Heart right ventricle (tissue), 16 donors: ENCODE measurements around the gene CTDSPL2. TPM values are rescaled to one million over a fixed set of nuclear protein-coding genes. Genes with fewer than 3 reads are reported as not detected.

Experiments used
- ATAC-seq, 8 donors: fragments of 200-7000 bp; cut with Tn5 transposase; one replicate each; pipeline ENCODE4 v1.9.1; 2020; ENCODE audit warnings: mild to moderate bottlenecking in 8 of 8, moderate library complexity in 8 of 8, moderate number of reproducible peaks in 1 of 8
- DNase-seq, 2 donors: peaks; one replicate each; pipeline ENCODE4 v3.0.0-alpha.2; 2020
- H3K27ac ChIP-seq, 10 donors: fragments of 200-600 bp; sonication (generic) in 2 of 10; one replicate each; pipeline versions ENCODE4 v1.5.0 to v1.8.0; 2020 to 2022; ENCODE audit warnings: mild to moderate bottlenecking in 3 of 10
- H3K27me3 ChIP-seq, 7 donors: fragments of 200-600 bp; one replicate each; pipeline ENCODE4 v1.8.0; 2021 to 2022; ENCODE audit warnings: mild to moderate bottlenecking in 2 of 7
- H3K36me3 ChIP-seq, 9 donors: fragments of 200-600 bp; sonication (generic) in 1 of 9; one replicate each; pipeline versions ENCODE4 v1.5.0 to v1.8.0; 2020 to 2022; ENCODE audit warnings: mild to moderate bottlenecking in 2 of 9
- H3K4me1 ChIP-seq, 9 donors: fragments of 200-600 bp; sonication (generic) in 1 of 9; one replicate each; pipeline versions ENCODE4 v1.5.0 to v1.8.0; 2020 to 2022; ENCODE audit warnings: mild to moderate bottlenecking in 4 of 9
- H3K4me3 ChIP-seq, 10 donors: fragments of 200-600 bp; sonication (generic) in 2 of 10; one replicate each; pipeline versions ENCODE4 v1.5.0 to v1.8.0; 2020 to 2022; ENCODE audit warnings: mild to moderate bottlenecking in 7 of 10, moderate library complexity in 2 of 10
- H3K9me3 ChIP-seq, 11 donors: fragments of 200-600 bp in 10 of 11; sonication (generic) in 2 of 11; one replicate each; pipeline versions ENCODE4 v1.5.0 to v1.8.0; 2013 to 2022; ENCODE audit warnings: mild to moderate bottlenecking in 2 of 11, control low read depth in 1 of 11, moderate library complexity in 1 of 11
- WGBS, 2 donors: extraction: QIAGEN DNeasy Blood & Tissue Kit; methylation state at CpG; one replicate each; pipeline ENCODE4 v1.1.7; 2013; ENCODE audit warnings: inconsistent platforms in 1 of 2; 5-methylcytosine and 5-hydroxymethylcytosine counted together
- intact Hi-C, 10 donors: fragments of 100-400 bp; cut with DNase I; formaldehyde crosslinking; loops; one replicate each; pipeline versions ENCODE4 v1.11.1 to v1.14.2; 2022
- polyA plus RNA-seq, 2 donors: library from polyadenylated mRNA; stranded (reverse); fragments of 200-250 nt; gene quantifications; one replicate each; pipeline ENCODE4 v1.2.3, GENCODE V29; 2013
- total RNA-seq, 10 donors: library from RNA; stranded (reverse); fragmentation: NEBNext Ultra II Directional in 3 of 10; extraction: Animal tissue kit (Norgen Biotek cat#: 25700) in 3 of 10; gene quantifications; one replicate each; pipeline versions ENCODE4 v1.2.1 to v1.2.4, GENCODE V29; 2021 to 2023
- TF ChIP-seq, protein P1 (sequence below), 9 donors: fragments of 200-600 bp; sonication (generic) in 2 of 9; IDR thresholded peaks; one replicate each; pipeline versions ENCODE4 v1.5.0 to v1.8.0; 2021 to 2022; ENCODE audit warnings: antibody characterized with exemption in 9 of 9, mild to moderate bottlenecking in 5 of 9, moderate library complexity in 1 of 9
- donor health status: Arrhythmogenic right ventricular cardiomyopathy.
- donor health status: ischemic (EF 13 %, LVEDD 7.1; RV severe dilation, severe dysfunction).
- donor health status: healthy with polysubstance abuse.
- donor health status: DM: no; HTN: yes; CAD: no.
- donor health status: DM: no; HTN: no; CAD: no.
- donor health status: ischemic (EF 25% LVEDD 6.9; RV normal size, moderate dysfunction).
- donor health status: ischemic (EF 25% LVEDD 5.7; RV mildly dilated, moderate dysfunction).
- donor health status: healthy.
- donor health status: DM: yes; HTN: yes; CAD: no.
- donor health status: Ischemic cardiomyopathy.
- donor health status: ischemic (EF 35%, LVEDD 5.7; RV mildly dilated, moderate dysfunction).
- donor health status: nonischemic (EF 11% LVEDD 7.7; RV severe dilation, severe dysfunction).
- donor health status: DM: yes; HTN: yes; CAD: no.
- donor health status: PGD.
- donor health status: ischemic (EF 29% LVEDD 5.4; RV normal size, mild dysfunction).
- donor health status: nonischemic (EF 23%, LVEDD 6.1; RV moderate dilation, normal function).

CTDSPL2 gene
- total and polyA plus RNA-seq, 12 donors = 3.5 to 22.3 (median 17.7) TPM

GRCh38 chr15:44394562-44394961 is 32.9 kb upstream of the CTDSPL2 start:
- DNase-seq (no peak), ATAC-seq (no peak)
- WGBS, 2 donors = 77 to 85% methylated on average over 1 of the region's 1 CpG
- Histone ChIP-seq H3K27ac (no peak overlapping the region), H3K4me1 (no peaks in the 10 kb centered on the region), H3K9me3 (no peaks in the 10 kb centered on the region), H3K36me3 (peaks cover 0 to 30% (median 0%) of the 10 kb centered on the region in 9 donors), H3K4me3 (no peak overlapping the region), H3K27me3 (no peaks in the 10 kb centered on the region)
- TF ChIP-seq, protein P1, sequence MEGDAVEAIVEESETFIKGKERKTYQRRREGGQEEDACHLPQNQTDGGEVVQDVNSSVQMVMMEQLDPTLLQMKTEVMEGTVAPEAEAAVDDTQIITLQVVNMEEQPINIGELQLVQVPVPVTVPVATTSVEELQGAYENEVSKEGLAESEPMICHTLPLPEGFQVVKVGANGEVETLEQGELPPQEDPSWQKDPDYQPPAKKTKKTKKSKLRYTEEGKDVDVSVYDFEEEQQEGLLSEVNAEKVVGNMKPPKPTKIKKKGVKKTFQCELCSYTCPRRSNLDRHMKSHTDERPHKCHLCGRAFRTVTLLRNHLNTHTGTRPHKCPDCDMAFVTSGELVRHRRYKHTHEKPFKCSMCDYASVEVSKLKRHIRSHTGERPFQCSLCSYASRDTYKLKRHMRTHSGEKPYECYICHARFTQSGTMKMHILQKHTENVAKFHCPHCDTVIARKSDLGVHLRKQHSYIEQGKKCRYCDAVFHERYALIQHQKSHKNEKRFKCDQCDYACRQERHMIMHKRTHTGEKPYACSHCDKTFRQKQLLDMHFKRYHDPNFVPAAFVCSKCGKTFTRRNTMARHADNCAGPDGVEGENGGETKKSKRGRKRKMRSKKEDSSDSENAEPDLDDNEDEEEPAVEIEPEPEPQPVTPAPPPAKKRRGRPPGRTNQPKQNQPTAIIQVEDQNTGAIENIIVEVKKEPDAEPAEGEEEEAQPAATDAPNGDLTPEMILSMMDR (IDR thresholded peaks at IDR 0.05) = no peak
- intact Hi-C loops = no loop called here

DNA sequence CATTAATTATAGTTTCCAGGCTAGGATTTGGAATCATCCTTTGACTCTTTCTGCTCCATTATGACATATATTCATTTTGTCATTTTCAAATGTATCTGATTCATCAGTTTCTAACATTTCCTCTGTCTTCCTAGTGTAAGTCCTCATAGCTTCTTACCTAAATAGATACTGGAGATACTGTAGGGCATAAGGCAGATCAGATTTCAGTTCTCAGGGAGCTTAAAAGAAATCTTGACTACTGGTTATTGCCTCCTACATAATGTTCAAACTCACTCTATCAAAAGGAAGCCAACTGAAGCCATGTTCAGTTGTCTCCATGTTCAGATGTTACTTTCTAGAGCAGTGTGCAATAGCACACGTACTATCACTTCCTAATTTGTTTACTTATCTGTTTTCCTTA is 29.6 kb upstream of the CTDSPL2 start:
- Histone ChIP-seq H3K36me3 (peaks cover 0 to 24% (median 0%) of the 10 kb centered on the region in 9 donors), H3K4me1 (no peaks in the 10 kb centered on the region), H3K27ac (no peak overlapping the region), H3K9me3 (no peaks in the 10 kb centered on the region), H3K4me3 (no peak overlapping the region), H3K27me3 (no peaks in the 10 kb centered on the region)
- no peak for ATAC-seq
- TF ChIP-seq, protein P1 (IDR thresholded peaks at IDR 0.05) = no peak
- DNase-seq = no peak
- 86 to 93% methylated on average over 1 of the region's 1 CpG for WGBS, 2 donors
- intact Hi-C loops = no loop called here

DNA sequence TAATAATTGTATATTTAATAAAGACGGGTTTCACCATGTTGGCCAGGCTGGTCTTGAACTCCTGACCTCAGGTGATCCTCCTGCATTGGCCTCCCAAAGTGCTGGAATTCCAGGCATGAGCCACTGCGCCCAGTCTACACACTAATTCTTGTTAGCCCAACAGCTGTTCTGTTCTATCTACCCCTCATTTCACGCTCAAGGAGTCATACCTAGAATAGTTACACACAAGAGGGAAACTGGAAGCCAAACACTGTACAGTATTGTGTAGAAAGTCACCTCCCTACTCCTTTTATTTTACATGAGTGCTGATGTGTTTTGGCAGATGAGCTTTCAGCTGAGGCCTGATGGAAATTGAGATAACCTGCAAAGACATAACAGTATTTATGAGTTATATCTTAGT is 13.4 kb upstream of the CTDSPL2 start:
- TF ChIP-seq, protein P1 (IDR thresholded peaks at IDR 0.05) = no peak
- no peaks in the 10 kb centered on the region for H3K27me3 ChIP-seq
- H3K4me1 ChIP-seq = no peaks in the 10 kb centered on the region
- ATAC-seq (no peak), DNase-seq (no peak)
- no peaks in the 10 kb centered on the region for H3K9me3 ChIP-seq
- no peak overlapping the region for H3K4me3 ChIP-seq
- H3K36me3 ChIP-seq = peaks cover 0 to 37% (median 4%) of the 10 kb centered on the region in 9 donors
- intact Hi-C loops = no loop called here
- no peak overlapping the region for H3K27ac ChIP-seq
- WGBS, 2 donors = 97 to 98% methylated on average over 3 of the region's 3 CpGs

DNA sequence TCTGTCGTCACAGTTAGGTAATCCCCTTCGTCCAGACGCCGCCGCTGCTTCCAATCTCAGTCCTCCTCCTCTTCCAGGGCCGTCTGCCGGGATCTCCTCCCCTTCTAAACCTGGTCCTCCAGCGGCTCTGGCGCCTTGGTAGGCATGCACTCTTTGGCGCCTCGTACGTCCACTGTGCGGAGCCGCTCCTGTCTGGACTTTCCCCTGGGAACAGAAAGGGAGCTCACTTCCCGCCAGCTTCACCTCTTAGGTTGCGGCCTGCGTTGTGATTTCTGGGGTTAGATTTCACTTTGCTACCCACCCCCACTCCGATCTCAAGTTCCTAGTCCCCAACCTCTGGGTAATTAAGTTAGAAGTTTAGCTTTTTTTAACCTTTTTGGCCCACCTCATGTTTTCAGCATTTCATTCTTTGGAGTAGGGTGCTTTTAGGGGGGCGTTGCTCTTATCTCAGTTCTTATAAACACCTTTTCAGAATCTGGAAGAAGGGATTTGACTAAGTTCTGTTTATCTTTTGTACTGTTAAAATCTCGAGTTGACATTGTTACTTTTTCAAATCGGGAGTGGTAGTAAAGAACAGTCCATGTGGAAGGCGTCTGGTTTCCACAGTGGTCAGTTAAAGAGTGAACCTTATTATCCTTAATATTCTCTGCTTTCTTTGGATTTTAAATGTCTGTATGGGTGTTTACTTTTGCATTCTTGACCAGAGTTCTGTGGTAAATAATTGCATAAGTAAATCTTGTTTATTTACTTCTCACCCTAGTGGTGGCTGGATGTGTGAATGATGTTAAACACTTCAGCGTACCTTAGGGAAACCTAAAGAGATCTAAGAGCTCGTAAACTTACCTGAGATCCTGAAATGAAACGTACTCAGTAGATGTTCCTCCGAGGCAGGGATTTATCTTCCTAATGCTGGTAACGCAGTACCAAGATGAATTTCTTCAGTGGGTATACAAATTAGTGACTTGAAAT is 611 bp downstream of the CTDSPL2 start:
- Histone ChIP-seq H3K4me3 (peak overlapping the region; percentile 78 to 95 (median 86)), H3K27ac (peak overlapping the region; percentile 87 to 98 (median 92)), H3K9me3 (no peaks in the 10 kb centered on the region), H3K4me1 (peaks cover 6 to 40% (median 35%) of the 10 kb centered on the region in 9 donors), H3K36me3 (peaks cover 0 to 14% (median 0%) of the 10 kb centered on the region in 9 donors), H3K27me3 (no peaks in the 10 kb centered on the region)
- WGBS, 2 donors = 1% methylated on average over 27 of the region's 27 CpGs
- peak; percentile 1 to 46 (median 21) for ATAC-seq
- intact Hi-C loops = loop anchor here in 5 of 10 donors (2.0 to 10.0 kb wide), 5 partner anchors 74 to 141 kb away; partner anchors contain the start of genes EIF3J (in 2 of the 5) and GOLM2 (in 1 of the 5)
- TF ChIP-seq, protein P1 (IDR thresholded peaks at IDR 0.05) = no peak
- no peak for DNase-seq
